Activated naive CD8-positive, alpha-beta T cell treated with anti-CD3 and anti-CD28 coated beads for 36 hours (primary cell): ENCODE data around the gene DLG2. TPM values are rescaled to one million over a fixed set of nuclear protein-coding genes. Genes with fewer than 3 reads are reported as not detected.

ENCODE experiments used
- DNase-seq: peaks from one replicate; pipeline ENCODE4 v3.0.0; 2021
- H3K27ac Mint-ChIP-seq: one replicate; pipeline ENCODE4 v1.8.0; 2022; ENCODE audit warnings: mild to moderate bottlenecking, moderate library complexity, mixed read lengths
- H3K27me3 Mint-ChIP-seq: one replicate; pipeline ENCODE4 v1.8.0; 2022; ENCODE audit warnings: mild to moderate bottlenecking, mixed read lengths
- H3K36me3 Mint-ChIP-seq: one replicate; pipeline ENCODE4 v1.8.0; 2021; ENCODE audit warnings: mild to moderate bottlenecking, mixed read lengths
- H3K4me1 Mint-ChIP-seq: one replicate; pipeline ENCODE4 v1.8.0; 2021; ENCODE audit warnings: mixed read lengths
- H3K4me3 Mint-ChIP-seq: one replicate; pipeline ENCODE4 v1.8.0; 2022; ENCODE audit warnings: mild to moderate bottlenecking, moderate library complexity, mixed read lengths
- H3K9me3 Mint-ChIP-seq: one replicate; pipeline ENCODE4 v1.8.0; 2022; ENCODE audit warnings: mixed read lengths
- total RNA-seq, 2 experiments: library from RNA; stranded (reverse); gene quantifications; one replicate each; pipeline ENCODE4 v1.2.3, GENCODE V29; 2021

Gene DLG2
- total RNA-seq, 2 experiments from 2014 or later = 1.7 to 1.9 TPM

DNA sequence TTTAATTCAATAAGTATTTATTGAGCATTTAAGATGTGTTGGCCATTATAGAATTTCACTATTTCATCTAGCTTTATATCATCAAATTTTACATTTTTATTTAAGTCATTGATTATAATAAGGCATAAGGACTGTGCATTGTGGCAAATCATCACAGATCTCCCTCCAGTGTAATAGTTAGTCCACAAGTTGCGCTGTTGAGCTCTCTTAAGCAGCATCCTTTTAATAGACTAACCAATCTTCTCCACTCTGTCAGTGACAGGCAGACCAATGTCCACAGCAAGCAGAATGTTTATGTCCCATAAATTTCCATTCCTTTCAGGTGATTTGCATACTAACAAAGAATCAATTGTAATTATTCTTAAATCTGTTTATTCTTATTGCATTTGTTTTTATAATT lies 1745.7 kb downstream of the DLG2 start:
- no peaks in the 10 kb centered on the region for H3K36me3 Mint-ChIP-seq
- no peaks in the 10 kb centered on the region for H3K27me3 Mint-ChIP-seq
- no peak overlapping the region for H3K4me3 Mint-ChIP-seq
- no peak overlapping the region for H3K27ac Mint-ChIP-seq
- no peaks in the 10 kb centered on the region for H3K9me3 Mint-ChIP-seq
- no peak for DNase-seq
- H3K4me1 Mint-ChIP-seq = no peaks in the 10 kb centered on the region

DNA sequence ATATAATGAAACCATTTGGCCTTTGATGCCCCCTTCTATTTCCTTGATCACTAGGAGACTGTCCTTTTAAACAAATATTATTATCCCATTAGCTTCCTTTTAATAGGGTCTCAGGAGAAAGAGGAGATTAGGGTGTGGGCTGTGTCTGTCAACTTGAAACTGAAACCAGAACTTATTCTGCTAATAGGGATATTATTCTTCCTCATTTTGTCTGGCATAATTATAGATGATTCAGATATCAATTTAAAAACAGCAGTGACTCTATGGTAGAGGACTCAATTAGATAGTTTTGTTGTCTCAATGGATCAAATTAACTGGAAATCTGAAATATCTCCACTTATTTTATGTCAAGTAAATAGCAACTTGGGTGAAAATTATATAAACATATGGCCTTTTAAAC lies 1756.1 kb downstream of the DLG2 start:
- no peak for DNase-seq
- no peaks in the 10 kb centered on the region for H3K4me1 Mint-ChIP-seq
- H3K9me3 Mint-ChIP-seq = no peaks in the 10 kb centered on the region

DNA sequence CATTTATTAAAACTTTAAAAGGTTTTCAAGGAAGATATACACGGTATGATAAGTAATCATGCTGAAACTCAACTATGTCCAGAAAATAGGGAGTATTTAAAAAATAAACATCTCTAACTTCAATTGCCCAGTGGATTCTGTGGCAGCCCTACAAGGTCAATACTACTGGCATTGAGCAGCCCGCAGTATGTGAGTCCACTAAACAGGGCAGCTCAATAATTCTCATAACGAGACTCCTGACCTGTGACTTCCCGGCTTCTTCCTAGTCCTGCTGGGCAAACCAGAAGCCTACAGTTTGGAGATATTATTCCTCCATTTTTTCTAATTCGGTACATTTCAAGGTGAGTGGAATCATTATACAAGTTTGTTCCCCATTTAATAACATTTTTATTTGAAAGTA lies 1760.5 kb downstream of the DLG2 start:
- no peaks in the 10 kb centered on the region for H3K36me3 Mint-ChIP-seq
- no peak overlapping the region for H3K27ac Mint-ChIP-seq
- H3K4me3 Mint-ChIP-seq = no peak overlapping the region

More for the DNA sequence above, 1756.1 kb downstream of the DLG2 start:
- no peak overlapping the region for H3K27ac Mint-ChIP-seq
- H3K4me3 Mint-ChIP-seq = no peak overlapping the region
- no peaks in the 10 kb centered on the region for H3K27me3 Mint-ChIP-seq
- H3K36me3 Mint-ChIP-seq = no peaks in the 10 kb centered on the region

DNA sequence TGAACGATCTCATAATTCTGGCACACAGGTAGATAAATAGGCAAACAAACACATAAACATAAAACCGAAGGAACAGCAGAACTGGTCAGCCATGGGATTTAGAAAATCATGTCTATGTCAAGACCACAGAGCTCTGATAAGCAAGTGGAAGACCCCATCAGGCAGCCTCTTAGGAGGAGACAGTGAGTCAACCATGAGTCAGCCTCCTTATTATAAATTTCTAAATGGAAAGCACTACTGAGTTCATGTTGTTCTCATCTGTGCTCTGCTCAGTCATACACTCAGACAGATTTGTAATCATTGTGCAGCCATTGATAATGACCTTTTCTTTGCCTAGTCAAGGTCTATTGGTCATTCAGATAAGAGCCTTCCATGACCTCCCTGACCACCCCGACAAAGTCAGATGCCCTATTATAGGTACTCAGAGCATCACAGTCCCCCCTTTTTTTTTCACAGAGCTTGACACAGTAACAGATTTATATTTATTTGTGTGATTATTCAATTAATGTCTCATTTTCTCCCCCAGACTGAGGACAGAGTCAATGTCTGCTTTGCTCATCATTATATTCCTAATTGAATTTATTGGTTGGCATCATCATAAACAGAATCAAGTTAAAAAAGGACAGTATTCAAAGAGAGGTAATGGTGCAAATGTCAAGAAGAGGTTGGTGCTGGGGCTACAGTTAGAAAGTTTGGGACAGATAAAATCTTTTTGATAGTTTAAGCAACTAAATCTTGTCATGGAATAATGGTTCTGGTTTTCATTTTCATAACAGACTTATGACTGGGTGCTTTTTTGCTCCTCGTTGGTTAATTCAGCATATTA lies 1761.3 kb downstream of the DLG2 start:
- no peak overlapping the region for H3K27ac Mint-ChIP-seq
- H3K4me3 Mint-ChIP-seq = no peak overlapping the region
- peaks cover 2% of the 10 kb centered on the region for H3K9me3 Mint-ChIP-seq
- H3K4me1 Mint-ChIP-seq = no peaks in the 10 kb centered on the region
- peaks cover 4% of the 10 kb centered on the region for H3K27me3 Mint-ChIP-seq
- no peaks in the 10 kb centered on the region for H3K36me3 Mint-ChIP-seq
- no peak for DNase-seq

More for the DNA sequence above, 1760.5 kb downstream of the DLG2 start:
- Mint-ChIP-seq H3K9me3 (peaks cover 1% of the 10 kb centered on the region), H3K27me3 (no peaks in the 10 kb centered on the region), H3K4me1 (no peaks in the 10 kb centered on the region)
- DNase-seq = no peak

DNA sequence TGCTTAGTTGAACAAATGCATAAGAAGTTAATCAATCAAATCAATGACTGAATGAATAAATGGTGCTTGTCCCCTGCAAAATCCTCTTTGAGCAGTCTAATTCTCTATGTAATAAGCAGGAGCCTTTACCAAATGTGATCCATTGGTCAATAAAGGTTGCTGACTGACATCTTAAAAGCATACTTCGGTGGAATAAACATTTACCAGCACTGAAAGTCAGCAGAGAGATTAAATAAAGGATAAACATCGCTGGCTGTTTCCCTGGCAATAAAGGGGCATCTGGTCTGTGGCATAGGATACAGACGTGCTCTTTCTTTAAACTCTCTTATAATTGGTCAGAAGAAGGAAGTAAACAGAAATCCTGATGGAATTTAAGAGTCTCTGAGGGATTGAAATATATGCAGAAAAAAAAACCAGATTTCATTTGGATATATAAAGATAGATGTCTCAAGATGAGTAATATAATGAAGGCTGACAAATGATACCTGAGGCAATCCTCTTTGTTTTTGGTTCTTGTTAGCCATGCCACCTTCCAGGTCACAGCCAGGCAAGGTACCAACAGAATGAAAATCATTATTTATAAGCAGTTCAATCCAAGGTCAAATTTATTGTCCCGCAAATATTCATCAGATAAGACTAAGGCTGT lies 1762.6 kb downstream of the DLG2 start:
- Mint-ChIP-seq H3K27me3 (peaks cover 4% of the 10 kb centered on the region), H3K9me3 (peaks cover 6% of the 10 kb centered on the region), H3K27ac (no peak overlapping the region), H3K4me1 (no peaks in the 10 kb centered on the region), H3K36me3 (no peaks in the 10 kb centered on the region), H3K4me3 (no peak overlapping the region)
- no peak for DNase-seq

DNA sequence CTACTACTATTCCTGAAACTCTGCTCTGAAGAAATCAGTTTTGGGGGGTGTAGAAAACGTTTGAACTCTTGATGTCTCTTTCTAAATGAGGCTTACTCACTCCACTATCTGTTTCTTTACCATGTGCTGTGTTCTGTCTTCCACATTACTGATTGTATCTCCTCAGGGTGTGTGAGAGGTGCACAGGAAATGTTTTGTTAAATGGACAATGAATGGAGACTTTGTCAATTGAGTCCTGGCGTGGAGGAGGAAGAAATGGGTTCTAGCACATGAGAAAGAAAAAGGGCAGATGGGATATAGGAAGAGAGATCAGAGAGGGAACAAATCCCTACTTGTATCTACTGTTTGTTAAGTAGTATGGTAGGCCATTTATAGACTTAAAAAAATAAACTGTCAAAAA lies 1763.9 kb downstream of the DLG2 start:
- H3K4me1 Mint-ChIP-seq = no peaks in the 10 kb centered on the region
- H3K36me3 Mint-ChIP-seq = no peaks in the 10 kb centered on the region
- H3K4me3 Mint-ChIP-seq = no peak overlapping the region
- peaks cover 12% of the 10 kb centered on the region for H3K9me3 Mint-ChIP-seq
- no peak for DNase-seq
- peaks cover 4% of the 10 kb centered on the region for H3K27me3 Mint-ChIP-seq
- no peak overlapping the region for H3K27ac Mint-ChIP-seq

DNA sequence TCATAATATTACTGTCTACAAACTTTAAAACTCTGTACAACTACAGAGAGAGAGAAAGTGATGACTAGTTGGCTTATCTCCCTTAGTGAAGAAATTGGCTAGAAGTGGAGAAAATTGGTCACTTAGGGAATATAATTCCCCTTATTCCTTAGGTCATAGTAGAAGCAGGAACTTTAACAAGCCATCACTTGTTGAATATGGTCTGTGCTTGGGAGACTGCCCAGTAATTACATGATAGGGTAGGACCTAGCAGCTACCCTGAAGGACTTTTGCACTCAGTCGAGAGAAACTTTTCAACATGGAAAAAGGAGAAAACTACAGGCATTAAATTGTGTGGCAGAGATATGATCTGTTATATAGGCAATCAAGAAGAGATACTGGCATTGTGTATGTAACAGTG lies 1764.5 kb downstream of the DLG2 start:
- no peak overlapping the region for H3K27ac Mint-ChIP-seq
- no peaks in the 10 kb centered on the region for H3K4me1 Mint-ChIP-seq
- H3K9me3 Mint-ChIP-seq = peaks cover 12% of the 10 kb centered on the region
- DNase-seq = no peak
- no peak overlapping the region for H3K4me3 Mint-ChIP-seq
- no peaks in the 10 kb centered on the region for H3K36me3 Mint-ChIP-seq
- peaks cover 4% of the 10 kb centered on the region for H3K27me3 Mint-ChIP-seq

DNA sequence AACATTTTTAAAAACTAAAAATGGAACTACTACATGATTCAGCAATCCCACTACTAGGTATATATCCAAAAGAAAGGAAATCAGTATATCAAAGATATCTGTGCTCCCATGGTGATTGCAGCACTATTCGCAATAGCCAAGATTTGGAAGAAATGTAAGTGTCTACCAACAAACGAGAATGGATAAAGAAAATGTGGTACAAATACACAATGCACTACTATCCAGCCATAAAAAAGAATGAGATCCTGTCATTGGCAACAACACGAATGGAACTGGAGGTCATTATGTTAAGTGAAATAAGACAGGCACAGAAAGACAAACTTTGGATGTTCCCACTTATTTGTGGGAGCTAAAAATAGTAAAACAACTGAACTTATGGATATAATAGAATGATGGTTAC lies 1765.1 kb downstream of the DLG2 start:
- DNase-seq = no peak
- Mint-ChIP-seq H3K27me3 (peaks cover 4% of the 10 kb centered on the region), H3K9me3 (peaks cover 18% of the 10 kb centered on the region), H3K4me3 (no peak overlapping the region), H3K36me3 (no peaks in the 10 kb centered on the region), H3K4me1 (no peaks in the 10 kb centered on the region), H3K27ac (no peak overlapping the region)

DNA sequence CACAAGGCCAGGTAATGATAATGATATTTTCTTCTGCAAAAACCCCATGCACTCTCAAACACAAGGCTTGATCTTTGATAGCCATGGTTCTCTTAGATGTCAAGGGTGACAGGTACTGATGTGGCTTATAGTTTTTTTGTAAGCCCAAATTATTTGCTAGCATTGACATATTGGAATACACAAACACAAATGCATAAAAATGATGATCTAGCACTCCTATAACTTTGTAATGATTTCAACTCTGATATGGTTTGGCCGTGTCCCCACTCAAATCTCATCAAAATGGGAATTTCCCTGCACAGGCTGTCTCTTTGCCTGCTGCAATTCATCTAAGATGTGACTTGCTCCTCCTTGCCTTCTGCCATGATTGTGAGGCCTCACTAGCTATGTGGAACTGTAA lies 1768.5 kb downstream of the DLG2 start:
- Mint-ChIP-seq H3K9me3 (peaks cover 21% of the 10 kb centered on the region), H3K4me1 (no peaks in the 10 kb centered on the region), H3K27ac (no peak overlapping the region), H3K27me3 (peaks cover 4% of the 10 kb centered on the region), H3K36me3 (no peaks in the 10 kb centered on the region), H3K4me3 (no peak overlapping the region)
- DNase-seq = no peak

DNA sequence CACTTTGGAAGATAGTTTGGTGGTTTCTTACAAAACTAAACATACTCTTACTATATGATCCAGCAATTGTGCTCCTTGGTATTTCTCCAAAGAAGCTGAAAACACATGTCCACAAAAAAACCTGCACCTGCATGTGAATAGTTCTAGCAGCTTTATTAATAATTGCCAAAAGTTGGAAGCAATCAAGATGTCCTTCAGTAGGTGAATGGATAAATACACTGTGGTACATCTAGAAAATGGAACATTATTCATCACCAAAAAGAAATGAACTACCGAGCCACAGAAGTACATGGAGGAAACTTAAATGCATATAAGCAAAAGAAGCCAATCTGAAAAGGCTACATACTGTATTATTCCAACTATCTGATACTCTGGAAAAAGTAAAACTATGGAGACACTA lies 1771.9 kb downstream of the DLG2 start:
- no peaks in the 10 kb centered on the region for H3K27me3 Mint-ChIP-seq

DNA sequence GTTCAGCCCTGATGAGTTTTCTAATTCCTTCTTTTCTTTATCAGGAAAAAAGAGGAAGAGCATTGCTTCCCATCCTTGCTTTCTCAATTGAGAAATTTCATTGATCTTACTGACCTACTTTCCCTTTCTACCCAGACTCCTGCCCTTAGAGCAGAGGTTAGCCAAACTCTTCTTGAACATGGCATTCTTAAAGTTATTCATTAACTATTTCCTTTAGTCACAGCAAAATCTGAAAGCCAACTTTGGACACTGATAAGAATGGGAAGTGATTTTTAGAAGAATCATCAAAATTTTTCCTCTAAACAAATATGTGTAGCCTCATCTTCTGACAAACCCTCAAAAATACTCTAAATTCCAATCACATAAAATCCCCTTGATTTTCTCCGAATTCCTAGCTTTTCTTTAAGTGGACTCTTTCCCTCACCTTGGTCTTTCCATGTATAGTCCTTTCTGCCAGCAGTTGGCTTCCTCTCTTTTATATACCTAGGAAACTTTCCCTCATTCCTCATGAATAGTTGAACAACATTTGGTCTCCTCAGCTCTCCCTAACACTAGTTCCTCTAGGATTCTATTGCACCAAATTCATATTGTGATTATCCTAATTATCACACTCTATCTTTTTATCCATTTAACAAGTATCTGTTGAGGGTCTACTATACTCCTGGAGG lies 1774.2 kb downstream of the DLG2 start:
- no peak overlapping the region for H3K4me3 Mint-ChIP-seq
- H3K36me3 Mint-ChIP-seq = no peaks in the 10 kb centered on the region
- peaks cover 10% of the 10 kb centered on the region for H3K9me3 Mint-ChIP-seq
- no peak for DNase-seq
- no peaks in the 10 kb centered on the region for H3K4me1 Mint-ChIP-seq
- H3K27me3 Mint-ChIP-seq = no peaks in the 10 kb centered on the region
- H3K27ac Mint-ChIP-seq = no peak overlapping the region

More for the DNA sequence above, 1771.9 kb downstream of the DLG2 start:
- Mint-ChIP-seq H3K9me3 (peaks cover 16% of the 10 kb centered on the region), H3K4me1 (no peaks in the 10 kb centered on the region), H3K27ac (no peak overlapping the region), H3K4me3 (no peak overlapping the region), H3K36me3 (no peaks in the 10 kb centered on the region)
- no peak for DNase-seq

DNA sequence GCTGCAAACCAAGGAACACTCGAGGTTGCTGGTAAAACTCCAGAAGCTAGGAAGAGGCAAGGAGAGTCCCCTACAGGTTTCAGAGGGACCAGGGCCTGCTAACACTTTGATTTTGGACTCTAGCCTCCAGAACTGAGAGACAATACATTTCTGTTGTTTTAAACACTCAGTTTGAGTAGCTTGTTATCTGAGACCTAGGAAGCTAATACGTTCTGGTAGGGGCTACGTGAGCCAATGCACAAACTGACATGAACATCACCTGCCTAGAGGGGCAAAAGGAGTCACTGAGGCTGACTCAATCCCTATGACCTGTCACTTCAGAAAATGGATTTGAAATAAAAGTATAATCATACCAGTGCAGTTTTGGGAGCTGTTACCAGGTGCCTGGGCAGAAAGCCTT lies 1775.1 kb downstream of the DLG2 start:
- no peak for DNase-seq
- Mint-ChIP-seq H3K27me3 (no peaks in the 10 kb centered on the region), H3K4me1 (no peaks in the 10 kb centered on the region), H3K4me3 (no peak overlapping the region), H3K9me3 (peaks cover 5% of the 10 kb centered on the region), H3K27ac (no peak overlapping the region), H3K36me3 (no peaks in the 10 kb centered on the region)

DNA sequence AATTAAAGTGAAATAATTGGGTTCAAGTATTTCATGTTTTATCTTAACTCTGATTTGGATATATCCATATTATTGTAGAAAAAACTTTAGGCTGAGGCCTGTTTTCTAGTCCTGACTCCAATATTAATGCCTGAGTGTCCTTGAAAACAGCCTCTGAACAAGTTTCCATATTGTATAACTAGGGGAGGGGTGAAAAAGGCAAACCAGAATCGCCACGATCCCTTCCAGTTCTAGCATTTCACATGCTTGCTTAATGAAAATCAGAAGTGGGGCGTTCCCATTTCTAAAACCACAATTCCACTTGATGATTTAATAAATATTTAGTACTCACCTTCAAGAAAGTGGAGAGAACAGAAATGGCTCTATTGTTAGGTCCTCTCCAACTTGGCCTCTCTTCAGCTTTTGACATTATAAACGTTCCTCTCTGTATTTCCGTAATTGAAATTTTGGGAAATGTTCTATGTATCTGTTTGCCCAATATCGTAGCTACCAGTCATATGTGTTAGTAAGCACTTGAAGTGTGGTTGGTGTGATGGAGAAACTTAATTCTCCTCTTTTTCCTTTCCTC lies 1779.6 kb downstream of the DLG2 start:
- H3K9me3 Mint-ChIP-seq = no peaks in the 10 kb centered on the region
- no peak overlapping the region for H3K4me3 Mint-ChIP-seq
- no peak for DNase-seq
- no peaks in the 10 kb centered on the region for H3K27me3 Mint-ChIP-seq
- H3K4me1 Mint-ChIP-seq = no peaks in the 10 kb centered on the region
- H3K27ac Mint-ChIP-seq = no peak overlapping the region
- H3K36me3 Mint-ChIP-seq = no peaks in the 10 kb centered on the region

DNA sequence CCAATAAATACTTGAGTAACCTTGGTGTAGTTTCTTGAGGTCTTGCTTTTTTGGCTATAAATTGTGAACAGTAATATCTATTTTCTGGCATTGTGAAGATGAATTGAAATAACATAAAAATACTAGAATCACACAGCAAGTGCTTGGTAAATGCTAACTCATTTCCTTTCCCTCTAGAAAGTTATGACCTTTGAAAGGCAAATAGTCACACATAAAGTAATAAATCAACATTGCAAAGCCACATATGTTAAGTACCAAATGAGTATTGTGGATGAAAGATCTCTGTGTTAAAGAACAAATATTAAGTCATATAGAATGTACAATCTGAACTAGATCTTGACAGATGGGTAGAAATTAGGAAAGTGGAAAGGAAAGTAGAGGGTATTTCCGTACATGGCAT lies 1781.3 kb downstream of the DLG2 start:
- Mint-ChIP-seq H3K4me1 (no peaks in the 10 kb centered on the region), H3K9me3 (no peaks in the 10 kb centered on the region), H3K4me3 (no peak overlapping the region), H3K27me3 (no peaks in the 10 kb centered on the region), H3K27ac (no peak overlapping the region), H3K36me3 (no peaks in the 10 kb centered on the region)
- no peak for DNase-seq

DNA sequence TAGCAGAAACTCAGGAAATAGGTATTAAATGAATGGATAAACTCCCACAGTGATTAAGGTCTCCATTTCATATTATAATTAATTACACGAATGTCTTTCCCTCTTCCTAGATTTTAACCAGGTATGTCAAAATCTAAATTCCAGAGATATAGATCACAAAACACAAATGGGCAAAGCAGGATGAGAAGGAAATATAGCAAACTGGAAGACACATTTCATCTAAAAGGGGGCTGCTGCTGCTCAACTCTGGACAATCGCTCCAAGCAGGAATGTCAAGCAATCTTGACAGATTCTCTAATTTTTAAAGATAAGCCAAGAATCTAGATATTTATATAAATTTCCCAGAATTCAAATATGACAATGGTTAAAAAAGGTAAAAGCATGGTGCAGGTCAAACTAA lies 1786.8 kb downstream of the DLG2 start:
- H3K27ac Mint-ChIP-seq = no peak overlapping the region
- no peak overlapping the region for H3K4me3 Mint-ChIP-seq
- no peaks in the 10 kb centered on the region for H3K27me3 Mint-ChIP-seq
- H3K9me3 Mint-ChIP-seq = no peaks in the 10 kb centered on the region
- H3K36me3 Mint-ChIP-seq = no peaks in the 10 kb centered on the region
- DNase-seq = no peak
- H3K4me1 Mint-ChIP-seq = no peaks in the 10 kb centered on the region
